ENCODE data around the gene NAALADL2. TPM values are rescaled to one million over a fixed set of nuclear protein-coding genes. Genes with fewer than 3 reads are reported as not detected.
"Not testable (repeated sequence)": the region's sequence is repeated elsewhere in the genome, so short reads cannot be mapped to it uniquely, and the experiment has no call there.

The NAALADL2 gene
- polyA plus RNA-seq, 1 donor = 5.9 TPM

- no peak for DNase-seq (ENCODE audit: low read depth)
These were observed 401.1 kb downstream of the NAALADL2 start for GRCh38 chr3:175260145-175260794.

- no peak for DNase-seq (ENCODE audit: low read depth)
These were observed 407.3 kb downstream of the NAALADL2 start for GRCh38 chr3:175266478-175266877.

- no peak for DNase-seq (ENCODE audit: low read depth)
These were observed 408.0 kb downstream of the NAALADL2 start for GRCh38 chr3:175267121-175267531.

GRCh38 chr3:175267561-175267960, 408.4 kb downstream of the NAALADL2 start:
- no peak for DNase-seq (ENCODE audit: low read depth)

- DNase-seq (ENCODE audit: low read depth) = no peak
These were observed 410.3 kb downstream of the NAALADL2 start for GRCh38 chr3:175269394-175269793.

- DNase-seq (ENCODE audit: low read depth) = no peak
These were observed 411.2 kb downstream of the NAALADL2 start for GRCh38 chr3:175270198-175270837.

GRCh38 chr3:175270866-175271265, 411.7 kb downstream of the NAALADL2 start:
- DNase-seq (ENCODE audit: low read depth) = no peak

GRCh38 chr3:175271465-175271864, 412.3 kb downstream of the NAALADL2 start:
- DNase-seq (ENCODE audit: low read depth) = not testable (repeated sequence)

- no peak for DNase-seq (ENCODE audit: low read depth)
These were observed 413.3 kb downstream of the NAALADL2 start for GRCh38 chr3:175272392-175272791.

GRCh38 chr3:175273573-175273972, 414.4 kb downstream of the NAALADL2 start:
- no peak for DNase-seq (ENCODE audit: low read depth)

- no peak for DNase-seq (ENCODE audit: low read depth)
These were observed 414.9 kb downstream of the NAALADL2 start for GRCh38 chr3:175274056-175274455.

- DNase-seq (ENCODE audit: low read depth) = no peak
These were observed 415.5 kb downstream of the NAALADL2 start for GRCh38 chr3:175274474-175275218.

- DNase-seq (ENCODE audit: low read depth) = peak; percentile 39
These were observed 419.5 kb downstream of the NAALADL2 start for GRCh38 chr3:175278680-175279079.

- no peak for DNase-seq (ENCODE audit: low read depth)
These were observed 420.3 kb downstream of the NAALADL2 start for GRCh38 chr3:175279457-175279856.

GRCh38 chr3:175279911-175280310, 420.8 kb downstream of the NAALADL2 start:
- DNase-seq (ENCODE audit: low read depth) = no peak

GRCh38 chr3:175287361-175287963, 428.3 kb downstream of the NAALADL2 start:
- no peak for DNase-seq (ENCODE audit: low read depth)

GRCh38 chr3:175288621-175289020, 429.5 kb downstream of the NAALADL2 start:
- no peak for DNase-seq (ENCODE audit: low read depth)

GRCh38 chr3:175294793-175295192, 435.7 kb downstream of the NAALADL2 start:
- no peak for DNase-seq (ENCODE audit: low read depth)

- no peak for DNase-seq (ENCODE audit: low read depth)
These were observed 436.4 kb downstream of the NAALADL2 start for GRCh38 chr3:175295248-175296130.

GRCh38 chr3:175297216-175297615, 438.1 kb downstream of the NAALADL2 start:
- no peak for DNase-seq (ENCODE audit: low read depth)

GRCh38 chr3:175301741-175302140, 442.6 kb downstream of the NAALADL2 start:
- DNase-seq (ENCODE audit: low read depth) = no peak

All from forelimb muscle (tissue), 1 donor.